Panc1 (cell line): Measurements from ENCODE around the gene TRIM75. TPM values are rescaled to one million over a fixed set of nuclear protein-coding genes. Genes with fewer than 3 reads are reported as not detected.

ENCODE experiments used
- ATAC-seq: fragments of 200-7000 bp; cut with Tn5 transposase; 2 replicates; pipeline ENCODE4 v1.9.1; 2020; ENCODE audit warnings: mild to moderate bottlenecking, moderate library complexity
- BruUV-seq: library from RNA; stranded (reverse); fragments of 400-500 nt; replicated peaks from 2 replicates; lab custom pipeline; 2021; lab: Mats Ljungman, UMichigan
- CTCF ChIA-PET: fragments of 300-600 bp; sonication (Branson Sonifier 250); formaldehyde crosslinking; loops from one replicate; lab custom pipeline; 2022; ENCODE audit warnings: antibody characterized with exemption; lab: Charles Lee
- POLR2A ChIA-PET: fragments of 300-600 bp; sonication (Branson Sonifier 250); formaldehyde crosslinking; loops from one replicate; lab custom pipeline; 2022; ENCODE audit warnings: antibody characterized with exemption; lab: Charles Lee
- DNase-seq: peaks from one replicate; pipeline ENCODE4 v3.0.0-alpha.2; 2010; ENCODE audit warnings: low read depth, low spot score
- H3K27ac ChIP-seq: 2 replicates; pipeline ENCODE4 v1.5.1; 2011; ENCODE audit warnings: mild to moderate bottlenecking, low read length, inconsistent platforms
- H3K27me3 ChIP-seq: fragments of 200-500 bp; sonication (Bioruptor generic); 2 replicates; pipeline ENCODE4 v1.6.0; 2014; ENCODE audit warnings: low read length, inconsistent platforms; ENCODE audit not compliant: control insufficient read depth, insufficient read depth
- H3K36me3 ChIP-seq: fragments of 200-500 bp; sonication (Bioruptor generic); 2 replicates; pipeline ENCODE4 v1.5.1; 2014; ENCODE audit warnings: inconsistent platforms, mild to moderate bottlenecking, low read length, moderate library complexity; ENCODE audit not compliant: control insufficient read depth, insufficient read depth
- H3K4me1 ChIP-seq: 2 replicates; pipeline ENCODE4 v1.5.1; 2011; ENCODE audit warnings: inconsistent platforms, mild to moderate bottlenecking, low read length, moderate library complexity; ENCODE audit not compliant: control insufficient read depth, insufficient read depth
- H3K4me3 ChIP-seq, 2 experiments: 2 replicates each; pipeline ENCODE4 v1.5.1; 2011 to 2012; ENCODE audit warnings: low read depth in 2 of 2, low read length in 2 of 2, mild to moderate bottlenecking in 2 of 2, inconsistent platforms in 1 of 2, moderate library complexity in 1 of 2
- H3K9me3 ChIP-seq: fragments of 200-500 bp; sonication (Bioruptor generic); 2 replicates; pipeline ENCODE4 v1.5.1; 2014; ENCODE audit warnings: low read depth, mild to moderate bottlenecking, inconsistent platforms, low read length, moderate library complexity; ENCODE audit not compliant: control insufficient read depth, insufficient read depth
- CTCF ChIP-seq: fragments of 450-650 bp; IDR thresholded peaks from 2 replicates; pipeline ENCODE4 v1.5.1; 2017; ENCODE audit warnings: mild to moderate bottlenecking
- POLR2AphosphoS5 ChIP-seq: IDR thresholded peaks from 2 replicates; pipeline ENCODE4 v1.6.1; 2012; ENCODE audit warnings: mild to moderate bottlenecking, low read depth, low read length, moderate library complexity
- SIN3A ChIP-seq: IDR thresholded peaks from 2 replicates; pipeline ENCODE4 v1.6.1; 2012; ENCODE audit warnings: low read depth, mild to moderate bottlenecking, low read length, moderate library complexity, borderline replicate concordance; ENCODE audit not compliant: insufficient read depth
- TCF7L2 ChIP-seq: IDR thresholded peaks from 2 replicates; pipeline ENCODE4 v1.6.1; 2011; ENCODE audit warnings: mild to moderate bottlenecking, low read depth, low read length, inconsistent platforms
- in situ Hi-C: cut with HindIII; loops from 2 replicates; pipeline ENCODE4 v1.10.0; 2016; ENCODE audit warnings: low sequenced_read_pairs, low pct_unique_long_range_greater_than_20kb
- intact Hi-C: fragments of 100-400 bp; cut with micrococcal nuclease; formaldehyde crosslinking; loops from one replicate; pipeline ENCODE4 v1.10.0; 2022; ENCODE audit not compliant: unreplicated experiment
- total RNA-seq: library from RNA; stranded (reverse); gene quantifications from one replicate; pipeline ENCODE4 v1.2.1, GENCODE V29; 2021; ENCODE audit not compliant: unreplicated experiment
- TF ChIP-seq, protein P1 (sequence below), 2 experiments: IDR thresholded peaks; 2 replicates each; pipeline ENCODE4 v1.6.1; 2011 to 2012; ENCODE audit warnings: low read depth in 2 of 2, control low read depth in 1 of 2, low read length in 1 of 2, mild to moderate bottlenecking in 1 of 2, moderate library complexity in 1 of 2; ENCODE audit not compliant: insufficient read depth in 1 of 2

Gene TRIM75
- total RNA-seq, 1 experiment from 2014 or later: not detected

GRCh38 chr4:165010991-165011390, 42.7 kb upstream of the TRIM75 start:
- H3K4me3 ChIP-seq: no peak overlapping the region
- POLR2A ChIA-PET: no interaction called here
- H3K9me3 ChIP-seq: no peaks in the 10 kb centered on the region
- H3K27me3 ChIP-seq: no peaks in the 10 kb centered on the region
- no peak overlapping the region for H3K27ac ChIP-seq
- H3K4me1 ChIP-seq: no peaks in the 10 kb centered on the region
- H3K36me3 ChIP-seq: no peaks in the 10 kb centered on the region
- intact Hi-C loops (no loop called here), in situ Hi-C loops (no loop called here)
- ATAC-seq: no peak
- BruUV-seq: no TSS peak
- no peak for TF ChIP-seq POLR2AphosphoS5
- no peak for TF ChIP-seq CTCF
- TF ChIP-seq, protein P1, sequence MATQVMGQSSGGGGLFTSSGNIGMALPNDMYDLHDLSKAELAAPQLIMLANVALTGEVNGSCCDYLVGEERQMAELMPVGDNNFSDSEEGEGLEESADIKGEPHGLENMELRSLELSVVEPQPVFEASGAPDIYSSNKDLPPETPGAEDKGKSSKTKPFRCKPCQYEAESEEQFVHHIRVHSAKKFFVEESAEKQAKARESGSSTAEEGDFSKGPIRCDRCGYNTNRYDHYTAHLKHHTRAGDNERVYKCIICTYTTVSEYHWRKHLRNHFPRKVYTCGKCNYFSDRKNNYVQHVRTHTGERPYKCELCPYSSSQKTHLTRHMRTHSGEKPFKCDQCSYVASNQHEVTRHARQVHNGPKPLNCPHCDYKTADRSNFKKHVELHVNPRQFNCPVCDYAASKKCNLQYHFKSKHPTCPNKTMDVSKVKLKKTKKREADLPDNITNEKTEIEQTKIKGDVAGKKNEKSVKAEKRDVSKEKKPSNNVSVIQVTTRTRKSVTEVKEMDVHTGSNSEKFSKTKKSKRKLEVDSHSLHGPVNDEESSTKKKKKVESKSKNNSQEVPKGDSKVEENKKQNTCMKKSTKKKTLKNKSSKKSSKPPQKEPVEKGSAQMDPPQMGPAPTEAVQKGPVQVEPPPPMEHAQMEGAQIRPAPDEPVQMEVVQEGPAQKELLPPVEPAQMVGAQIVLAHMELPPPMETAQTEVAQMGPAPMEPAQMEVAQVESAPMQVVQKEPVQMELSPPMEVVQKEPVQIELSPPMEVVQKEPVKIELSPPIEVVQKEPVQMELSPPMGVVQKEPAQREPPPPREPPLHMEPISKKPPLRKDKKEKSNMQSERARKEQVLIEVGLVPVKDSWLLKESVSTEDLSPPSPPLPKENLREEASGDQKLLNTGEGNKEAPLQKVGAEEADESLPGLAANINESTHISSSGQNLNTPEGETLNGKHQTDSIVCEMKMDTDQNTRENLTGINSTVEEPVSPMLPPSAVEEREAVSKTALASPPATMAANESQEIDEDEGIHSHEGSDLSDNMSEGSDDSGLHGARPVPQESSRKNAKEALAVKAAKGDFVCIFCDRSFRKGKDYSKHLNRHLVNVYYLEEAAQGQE (IDR thresholded peaks at IDR 0.05; ENCODE audit: insufficient read depth in 1 of 2, low read depth in 2 of 2, low read length in 1 of 2): no peak
- no peak for TF ChIP-seq SIN3A
- TF ChIP-seq TCF7L2: no peak
- CTCF ChIA-PET: no interaction called here
- DNase-seq: no peak

DNA sequence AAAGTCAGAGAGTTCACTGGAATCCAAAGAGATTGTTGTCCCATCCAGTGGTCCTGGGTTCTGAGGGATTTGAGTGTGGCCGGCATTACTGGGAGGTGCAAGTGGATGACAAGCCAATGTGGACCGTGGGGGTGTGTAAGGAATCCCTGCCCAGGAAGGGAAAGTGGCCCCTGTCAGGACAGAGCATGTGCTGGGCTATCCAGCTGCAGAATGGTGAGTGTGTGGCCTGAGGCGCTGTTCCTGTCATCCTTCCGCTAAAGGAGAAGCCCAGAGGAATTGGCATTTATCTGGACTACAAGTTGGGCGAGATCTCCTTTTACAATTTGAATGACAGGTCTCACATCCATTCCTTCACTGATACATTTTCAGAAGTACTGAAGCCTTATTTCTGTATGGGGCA, 42.3 kb upstream of the TRIM75 start:
- no peaks in the 10 kb centered on the region for H3K27me3 ChIP-seq
- in situ Hi-C loops (no loop called here), intact Hi-C loops (no loop called here)
- no peaks in the 10 kb centered on the region for H3K36me3 ChIP-seq
- DNase-seq: no peak
- no peak overlapping the region for H3K4me3 ChIP-seq
- BruUV-seq: no TSS peak
- H3K9me3 ChIP-seq: no peaks in the 10 kb centered on the region
- ChIA-PET CTCF (no interaction called here), POLR2A (no interaction called here)
- H3K4me1 ChIP-seq: no peaks in the 10 kb centered on the region
- no peak for ATAC-seq
- TF ChIP-seq CTCF (no peak), TCF7L2 (no peak), SIN3A (no peak), POLR2AphosphoS5 (no peak)
- TF ChIP-seq, protein P1 (IDR thresholded peaks at IDR 0.05; ENCODE audit: insufficient read depth in 1 of 2, low read depth in 2 of 2, low read length in 1 of 2): no peak
- H3K27ac ChIP-seq: no peak overlapping the region
